ENCODE results near the gene CDC45. TPM values are rescaled to one million over a fixed set of nuclear protein-coding genes. Genes with fewer than 3 reads are reported as not detected.

The CDC45 gene
- total RNA-seq, 1 donor from 2014 or later = 3.9 TPM

GRCh38 chr22:19492504-19493174 lies 12.9 kb downstream of the CDC45 start:
- Mint-ChIP-seq H3K4me3 (no peak overlapping the region), H3K27me3 (no peaks in the 10 kb centered on the region), H3K27ac (no peak overlapping the region), H3K4me1 (no peaks in the 10 kb centered on the region), H3K9me3 (no peaks in the 10 kb centered on the region), H3K36me3 (ENCODE audit: low read depth) (no peaks in the 10 kb centered on the region)
- intact Hi-C loops (cut with micrococcal nuclease) = no loop called here
- no peak for DNase-seq
- ChIA-PET POLR2A (no interaction called here), CTCF (interaction anchor here (2.2 kb wide), 1 partner anchor 137 kb away, joined by 10 read pairs; no protein-coding TSS in a partner anchor)
- no peak for ATAC-seq (ENCODE audit: low read depth)
- no peak for TF ChIP-seq CTCF (IDR thresholded peaks at IDR 0.05)

- DNase-seq (no peak), ATAC-seq (ENCODE audit: low read depth) (no peak)
- Mint-ChIP-seq H3K9me3 (no peaks in the 10 kb centered on the region), H3K27ac (no peak overlapping the region), H3K27me3 (no peaks in the 10 kb centered on the region), H3K4me3 (no peak overlapping the region), H3K36me3 (ENCODE audit: low read depth) (no peaks in the 10 kb centered on the region), H3K4me1 (no peaks in the 10 kb centered on the region)
- ChIA-PET POLR2A (no interaction called here), CTCF (interaction anchor here (2.2 kb wide), 1 partner anchor 135 kb away, joined by 10 read pairs; no protein-coding TSS in a partner anchor)
- no peak for TF ChIP-seq CTCF (IDR thresholded peaks at IDR 0.05)
- intact Hi-C loops (cut with micrococcal nuclease) = no loop called here
Measured at GRCh38 chr22:19494001-19494560, 14.4 kb downstream of the CDC45 start.

- H3K4me1 Mint-ChIP-seq = no peaks in the 10 kb centered on the region
- ChIA-PET CTCF (interaction anchor here (2.2 kb wide), 1 partner anchor 135 kb away, joined by 10 read pairs; no protein-coding TSS in a partner anchor), POLR2A (no interaction called here)
- TF ChIP-seq CTCF (IDR thresholded peaks at IDR 0.05) = no peak
- no peak overlapping the region for H3K27ac Mint-ChIP-seq
- no peak overlapping the region for H3K4me3 Mint-ChIP-seq
- ATAC-seq (ENCODE audit: low read depth) (no peak), DNase-seq (no peak)
- no peaks in the 10 kb centered on the region for H3K27me3 Mint-ChIP-seq
- intact Hi-C loops (cut with micrococcal nuclease) = no loop called here
- no peaks in the 10 kb centered on the region for H3K36me3 Mint-ChIP-seq (ENCODE audit: low read depth)
- H3K9me3 Mint-ChIP-seq = no peaks in the 10 kb centered on the region
Measured at GRCh38 chr22:19494676-19495173, 15.0 kb downstream of the CDC45 start.

GRCh38 chr22:19495562-19496323 lies 16.0 kb downstream of the CDC45 start:
- CTCF ChIA-PET = interaction anchor here (0.6 to 0.8 kb wide), 2 partner anchors 134 to 316 kb away, joined by 3 to 5 read pairs; no protein-coding TSS in a partner anchor

More at GRCh38 chr22:19495562-19496323, 16.0 kb downstream of the CDC45 start:
- intact Hi-C loops (cut with micrococcal nuclease) = loop anchor here (1.0 kb wide), 1 partner anchor 135 kb away; no protein-coding TSS in a partner anchor
- TF ChIP-seq CTCF (IDR thresholded peaks at IDR 0.05) = no peak
- ATAC-seq (ENCODE audit: low read depth) (no peak), DNase-seq (no peak)
- Mint-ChIP-seq H3K9me3 (no peaks in the 10 kb centered on the region), H3K27ac (no peak overlapping the region), H3K27me3 (no peaks in the 10 kb centered on the region), H3K4me3 (no peak overlapping the region), H3K36me3 (ENCODE audit: low read depth) (no peaks in the 10 kb centered on the region), H3K4me1 (no peaks in the 10 kb centered on the region)
- POLR2A ChIA-PET = no interaction called here

All from activated B cell treated with CpG ODN at 0.5 μM for 24 hours (primary cell).